Nephron (organoid): ENCODE data around the gene SKP2.

Experiments used
- H3K27ac Mint-ChIP-seq, 3 experiments: 2 replicates each; pipeline ENCODE4 v1.8.0; 2020; ENCODE audit warnings: mixed read lengths in 3 of 3, mild to moderate bottlenecking in 2 of 3, moderate library complexity in 1 of 3
- H3K27me3 Mint-ChIP-seq: 2 replicates; pipeline ENCODE4 v1.8.0; 2021; ENCODE audit warnings: low read depth, mild to moderate bottlenecking, moderate library complexity, mixed read lengths
- H3K36me3 Mint-ChIP-seq: 2 replicates; pipeline ENCODE4 v1.8.0; 2020; ENCODE audit warnings: low read depth, mixed read lengths
- H3K4me1 Mint-ChIP-seq: 2 replicates; pipeline ENCODE4 v1.8.0; 2020; ENCODE audit warnings: mixed read lengths
- H3K4me3 Mint-ChIP-seq, 3 experiments: 2 replicates each; pipeline ENCODE4 v1.8.0; 2020; ENCODE audit warnings: mild to moderate bottlenecking in 3 of 3, mixed read lengths in 3 of 3, moderate library complexity in 2 of 3
- H3K9me3 Mint-ChIP-seq: 2 replicates; pipeline ENCODE4 v1.8.0; 2020; ENCODE audit warnings: mixed read lengths
- TF ChIP-seq, protein P1 (sequence below), 3 experiments: fragments of 200-600 bp; sonication (generic); IDR thresholded peaks; one replicate each; pipeline ENCODE4 v1.5.0; 2021; ENCODE audit warnings: antibody characterized with exemption in 3 of 3; ENCODE audit not compliant: unreplicated experiment in 3 of 3

Gene SKP2

GRCh38 chr5:36172599-36172998 lies 20.7 kb downstream of the SKP2 start:
- H3K4me1 Mint-ChIP-seq, result no peaks in the 10 kb centered on the region
- H3K36me3 Mint-ChIP-seq, result peaks cover 70% of the 10 kb centered on the region
- no peaks in the 10 kb centered on the region for H3K27me3 Mint-ChIP-seq
- TF ChIP-seq, protein P1, sequence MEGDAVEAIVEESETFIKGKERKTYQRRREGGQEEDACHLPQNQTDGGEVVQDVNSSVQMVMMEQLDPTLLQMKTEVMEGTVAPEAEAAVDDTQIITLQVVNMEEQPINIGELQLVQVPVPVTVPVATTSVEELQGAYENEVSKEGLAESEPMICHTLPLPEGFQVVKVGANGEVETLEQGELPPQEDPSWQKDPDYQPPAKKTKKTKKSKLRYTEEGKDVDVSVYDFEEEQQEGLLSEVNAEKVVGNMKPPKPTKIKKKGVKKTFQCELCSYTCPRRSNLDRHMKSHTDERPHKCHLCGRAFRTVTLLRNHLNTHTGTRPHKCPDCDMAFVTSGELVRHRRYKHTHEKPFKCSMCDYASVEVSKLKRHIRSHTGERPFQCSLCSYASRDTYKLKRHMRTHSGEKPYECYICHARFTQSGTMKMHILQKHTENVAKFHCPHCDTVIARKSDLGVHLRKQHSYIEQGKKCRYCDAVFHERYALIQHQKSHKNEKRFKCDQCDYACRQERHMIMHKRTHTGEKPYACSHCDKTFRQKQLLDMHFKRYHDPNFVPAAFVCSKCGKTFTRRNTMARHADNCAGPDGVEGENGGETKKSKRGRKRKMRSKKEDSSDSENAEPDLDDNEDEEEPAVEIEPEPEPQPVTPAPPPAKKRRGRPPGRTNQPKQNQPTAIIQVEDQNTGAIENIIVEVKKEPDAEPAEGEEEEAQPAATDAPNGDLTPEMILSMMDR (IDR thresholded peaks at IDR 0.05; ENCODE audit: unreplicated experiment in 3 of 3), result no peak
- H3K27ac Mint-ChIP-seq, result no peak overlapping the region
- H3K9me3 Mint-ChIP-seq, result no peaks in the 10 kb centered on the region
- H3K4me3 Mint-ChIP-seq, result no peak overlapping the region

- no peak overlapping the region for H3K4me3 Mint-ChIP-seq
- H3K36me3 Mint-ChIP-seq, result peaks cover 66% of the 10 kb centered on the region
- TF ChIP-seq, protein P1 (IDR thresholded peaks at IDR 0.05; ENCODE audit: unreplicated experiment in 3 of 3), result no peak
- no peaks in the 10 kb centered on the region for H3K9me3 Mint-ChIP-seq
- no peak overlapping the region for H3K27ac Mint-ChIP-seq
- H3K27me3 Mint-ChIP-seq, result no peaks in the 10 kb centered on the region
- H3K4me1 Mint-ChIP-seq, result no peaks in the 10 kb centered on the region
Observed at GRCh38 chr5:36173426-36173825, 21.5 kb downstream of the SKP2 start.

- Mint-ChIP-seq H3K9me3 (no peaks in the 10 kb centered on the region), H3K27ac (no peak overlapping the region), H3K4me3 (no peak overlapping the region), H3K4me1 (no peaks in the 10 kb centered on the region), H3K36me3 (peaks cover 65% of the 10 kb centered on the region), H3K27me3 (no peaks in the 10 kb centered on the region)
- TF ChIP-seq, protein P1 (IDR thresholded peaks at IDR 0.05; ENCODE audit: unreplicated experiment in 3 of 3), result no peak
Observed at GRCh38 chr5:36174119-36174518, 22.2 kb downstream of the SKP2 start.

GRCh38 chr5:36175043-36175442 lies 23.1 kb downstream of the SKP2 start:
- TF ChIP-seq, protein P1 (IDR thresholded peaks at IDR 0.05; ENCODE audit: unreplicated experiment in 3 of 3), result no peak
- Mint-ChIP-seq H3K4me3 (no peak overlapping the region), H3K27ac (peak overlapping the region in 2 of 3 experiments; percentile 0 to 3), H3K36me3 (peaks cover 67% of the 10 kb centered on the region), H3K9me3 (no peaks in the 10 kb centered on the region), H3K27me3 (no peaks in the 10 kb centered on the region), H3K4me1 (no peaks in the 10 kb centered on the region)

- Mint-ChIP-seq H3K4me1 (no peaks in the 10 kb centered on the region), H3K27ac (no peak overlapping the region), H3K4me3 (no peak overlapping the region), H3K9me3 (no peaks in the 10 kb centered on the region), H3K27me3 (no peaks in the 10 kb centered on the region), H3K36me3 (peaks cover 68% of the 10 kb centered on the region)
- TF ChIP-seq, protein P1 (IDR thresholded peaks at IDR 0.05; ENCODE audit: unreplicated experiment in 3 of 3), result no peak
Observed at GRCh38 chr5:36177154-36177553, 25.2 kb downstream of the SKP2 start.

DNA sequence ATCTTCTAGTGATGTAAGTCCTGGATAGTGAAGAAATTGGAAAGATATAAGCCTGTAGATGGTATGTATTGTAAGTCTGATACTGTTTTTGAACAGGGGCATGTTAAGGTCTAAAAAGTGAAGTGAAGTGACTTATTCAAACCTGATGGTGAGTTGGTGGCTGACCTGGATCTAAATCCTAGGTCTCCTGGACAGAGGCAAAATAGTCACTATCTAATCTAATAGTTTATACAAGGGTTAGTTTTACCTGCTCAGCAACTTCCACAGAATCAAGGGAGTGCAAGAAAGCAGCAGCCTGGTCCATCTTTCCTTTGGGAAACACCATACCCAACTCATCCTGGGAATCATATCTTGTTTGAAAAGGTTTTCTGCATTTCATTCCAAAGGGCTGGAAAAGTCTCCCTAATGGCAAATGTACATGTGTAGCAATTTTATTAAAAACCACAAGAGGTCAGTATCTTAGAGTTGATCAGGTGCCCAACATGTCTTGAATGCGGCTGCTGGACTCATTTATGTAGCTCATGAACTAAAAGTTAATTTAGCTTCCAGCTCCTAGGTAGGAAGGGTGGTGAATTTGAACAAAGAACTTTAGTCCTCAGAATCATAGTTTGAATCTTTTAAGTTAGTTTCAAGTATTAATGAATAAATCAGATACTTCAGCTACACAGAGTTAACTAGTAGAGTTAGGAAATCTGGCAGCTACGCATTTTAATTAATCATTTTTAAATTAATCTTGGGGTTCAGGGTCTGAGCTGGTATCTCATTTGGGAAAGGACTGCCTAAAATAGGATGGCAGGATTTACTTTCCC lies 26.0 kb downstream of the SKP2 start:
- Mint-ChIP-seq H3K4me3 (no peak overlapping the region), H3K27me3 (no peaks in the 10 kb centered on the region), H3K27ac (no peak overlapping the region), H3K4me1 (no peaks in the 10 kb centered on the region), H3K36me3 (peaks cover 73% of the 10 kb centered on the region), H3K9me3 (no peaks in the 10 kb centered on the region)
- TF ChIP-seq, protein P1 (IDR thresholded peaks at IDR 0.05; ENCODE audit: unreplicated experiment in 3 of 3), result peak; percentile 47 to 64 (median 52)
